Measurements from ENCODE around the gene GRIN2C. TPM values are rescaled to one million over a fixed set of nuclear protein-coding genes. Genes with fewer than 3 reads are reported as not detected.
"Not testable (repeated sequence)": the region's sequence is repeated elsewhere in the genome, so short reads cannot be mapped to it uniquely, and the experiment has no call there.

GRIN2C gene
- not detected for total RNA-seq

GRCh38 chr17:74859459-74860228 lies at the start of gene GRIN2C:
TSS of gene GRIN2C (minus strand) at chr17:74859885. CDS start at chr17:74855092, 4,793 bp downstream.
- POLR2A ChIA-PET, result interaction anchor here (0.7 to 1.6 kb wide), 6 partner anchors 9 to 18 kb away, joined by 3 to 5 read pairs (median 3); partner anchors contain the start of gene FDXR
- intact Hi-C loops (cut with micrococcal nuclease), result loop anchor here (5.0 kb wide), 1 partner anchor 117 kb away; no protein-coding TSS in a partner anchor

GRCh38 chr17:74909097-74909496 lies 49.4 kb upstream of the GRIN2C start:
- POLR2A ChIA-PET; ATAC-seq; H3K4me1 Mint-ChIP-seq (ENCODE audit: low read depth); intact Hi-C loops (cut with micrococcal nuclease); H3K27me3 Mint-ChIP-seq; H3K36me3 Mint-ChIP-seq (ENCODE audit: low read depth); H3K27ac Mint-ChIP-seq; H3K9me3 Mint-ChIP-seq; H3K4me3 Mint-ChIP-seq; DNase-seq: not testable (repeated sequence)
- CTCF ChIA-PET, result interaction anchor here (1.6 kb wide), 1 partner anchor 10 kb away, joined by 3 read pairs; no protein-coding TSS in a partner anchor

More at GRCh38 chr17:74859459-74860228, at the start of gene GRIN2C:
- CTCF ChIA-PET, result interaction anchor here (0.8 to 14.6 kb wide), 7 partner anchors 16 to 202 kb away, joined by 3 to 247 read pairs (median 69); partner anchors contain the start of gene FDXR
- Mint-ChIP-seq H3K9me3 (no peaks in the 10 kb centered on the region), H3K27me3 (peaks cover 50% of the 10 kb centered on the region), H3K36me3 (ENCODE audit: low read depth) (no peaks in the 10 kb centered on the region), H3K27ac (no peak within 1 kb of the TSS), H3K4me1 (ENCODE audit: low read depth) (peaks cover 16% of the 10 kb centered on the region), H3K4me3 (peak within 1 kb of the TSS; percentile 22)
- ATAC-seq (no peak), DNase-seq (no peak)
- TF ChIP-seq, protein P1, sequence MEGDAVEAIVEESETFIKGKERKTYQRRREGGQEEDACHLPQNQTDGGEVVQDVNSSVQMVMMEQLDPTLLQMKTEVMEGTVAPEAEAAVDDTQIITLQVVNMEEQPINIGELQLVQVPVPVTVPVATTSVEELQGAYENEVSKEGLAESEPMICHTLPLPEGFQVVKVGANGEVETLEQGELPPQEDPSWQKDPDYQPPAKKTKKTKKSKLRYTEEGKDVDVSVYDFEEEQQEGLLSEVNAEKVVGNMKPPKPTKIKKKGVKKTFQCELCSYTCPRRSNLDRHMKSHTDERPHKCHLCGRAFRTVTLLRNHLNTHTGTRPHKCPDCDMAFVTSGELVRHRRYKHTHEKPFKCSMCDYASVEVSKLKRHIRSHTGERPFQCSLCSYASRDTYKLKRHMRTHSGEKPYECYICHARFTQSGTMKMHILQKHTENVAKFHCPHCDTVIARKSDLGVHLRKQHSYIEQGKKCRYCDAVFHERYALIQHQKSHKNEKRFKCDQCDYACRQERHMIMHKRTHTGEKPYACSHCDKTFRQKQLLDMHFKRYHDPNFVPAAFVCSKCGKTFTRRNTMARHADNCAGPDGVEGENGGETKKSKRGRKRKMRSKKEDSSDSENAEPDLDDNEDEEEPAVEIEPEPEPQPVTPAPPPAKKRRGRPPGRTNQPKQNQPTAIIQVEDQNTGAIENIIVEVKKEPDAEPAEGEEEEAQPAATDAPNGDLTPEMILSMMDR (IDR thresholded peaks at IDR 0.05), result peak; percentile 57

DNA sequence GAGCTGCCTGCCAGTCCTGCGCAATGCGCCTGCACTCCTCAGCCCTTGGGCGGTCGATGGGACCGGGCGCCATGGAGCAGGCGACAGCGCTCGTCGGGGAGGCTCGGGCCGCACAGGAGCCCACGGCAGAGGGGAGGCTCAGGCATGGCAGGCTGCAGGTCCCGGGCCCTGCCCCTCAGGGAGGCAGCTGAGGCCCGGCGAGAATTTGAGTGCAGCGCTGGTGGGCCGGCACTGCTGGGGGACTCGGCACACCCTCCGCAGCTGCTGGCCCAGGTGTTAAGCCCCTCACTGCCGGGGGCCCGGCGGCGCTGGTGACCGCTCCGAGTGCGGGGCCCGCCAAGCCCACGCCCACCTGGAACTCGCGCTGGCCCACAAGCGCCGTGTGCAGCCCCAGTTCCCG lies 47.3 kb upstream of the GRIN2C start:
- POLR2A ChIA-PET, result no interaction called here
- no peaks in the 10 kb centered on the region for H3K9me3 Mint-ChIP-seq
- no peak overlapping the region for H3K27ac Mint-ChIP-seq
- ATAC-seq (no peak), DNase-seq (no peak)
- no peaks in the 10 kb centered on the region for H3K36me3 Mint-ChIP-seq (ENCODE audit: low read depth)
- H3K4me3 Mint-ChIP-seq, result no peak overlapping the region
- H3K4me1 Mint-ChIP-seq (ENCODE audit: low read depth), result no peaks in the 10 kb centered on the region
- intact Hi-C loops (cut with micrococcal nuclease), result no loop called here
- TF ChIP-seq, protein P1 (IDR thresholded peaks at IDR 0.05), result no peak
- H3K27me3 Mint-ChIP-seq, result peaks cover 11% of the 10 kb centered on the region
- CTCF ChIA-PET, result interaction anchor here (1.3 to 1.4 kb wide), 2 partner anchors 17 to 51 kb away, joined by 4 to 5 read pairs; partner anchors contain the start of gene OTOP2

DNA sequence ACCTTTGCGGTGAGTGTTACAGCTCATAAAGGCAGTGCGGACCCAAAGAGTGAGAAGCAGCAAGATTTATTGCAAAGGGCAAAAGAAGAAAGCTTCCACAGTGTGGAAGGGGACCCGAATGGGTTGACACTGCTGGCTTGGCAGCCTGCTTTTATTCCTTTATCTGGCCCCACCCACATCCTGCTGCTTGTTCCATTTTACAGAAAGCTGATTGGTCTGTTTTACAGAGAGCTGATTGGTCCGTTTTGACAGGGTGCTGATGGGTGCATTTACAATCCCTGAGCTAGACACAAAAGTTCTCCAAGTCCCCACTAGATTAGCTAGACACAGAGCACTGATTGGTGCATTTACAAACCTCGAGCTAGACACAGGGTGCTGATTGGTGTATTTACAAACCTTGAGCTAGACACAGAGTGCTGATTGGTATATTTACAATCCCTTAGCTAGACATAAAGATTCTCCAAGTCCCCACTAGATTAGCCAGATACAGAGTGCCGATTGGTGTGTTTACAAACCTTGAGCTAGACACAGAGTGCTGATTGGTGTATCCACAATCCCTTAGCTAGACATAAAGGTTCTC lies 46.6 kb upstream of the GRIN2C start:
- H3K4me1 Mint-ChIP-seq (ENCODE audit: low read depth); H3K36me3 Mint-ChIP-seq (ENCODE audit: low read depth); ATAC-seq; H3K9me3 Mint-ChIP-seq; H3K27ac Mint-ChIP-seq; H3K4me3 Mint-ChIP-seq; intact Hi-C loops (cut with micrococcal nuclease); POLR2A ChIA-PET: not testable (repeated sequence)
- H3K27me3 Mint-ChIP-seq, result peaks cover 15% of the 10 kb centered on the region
- CTCF ChIA-PET, result interaction anchor here (1.3 to 1.4 kb wide), 2 partner anchors 18 to 52 kb away, joined by 4 to 5 read pairs; partner anchors contain the start of gene OTOP2
- peak; percentile 10 for DNase-seq

DNA sequence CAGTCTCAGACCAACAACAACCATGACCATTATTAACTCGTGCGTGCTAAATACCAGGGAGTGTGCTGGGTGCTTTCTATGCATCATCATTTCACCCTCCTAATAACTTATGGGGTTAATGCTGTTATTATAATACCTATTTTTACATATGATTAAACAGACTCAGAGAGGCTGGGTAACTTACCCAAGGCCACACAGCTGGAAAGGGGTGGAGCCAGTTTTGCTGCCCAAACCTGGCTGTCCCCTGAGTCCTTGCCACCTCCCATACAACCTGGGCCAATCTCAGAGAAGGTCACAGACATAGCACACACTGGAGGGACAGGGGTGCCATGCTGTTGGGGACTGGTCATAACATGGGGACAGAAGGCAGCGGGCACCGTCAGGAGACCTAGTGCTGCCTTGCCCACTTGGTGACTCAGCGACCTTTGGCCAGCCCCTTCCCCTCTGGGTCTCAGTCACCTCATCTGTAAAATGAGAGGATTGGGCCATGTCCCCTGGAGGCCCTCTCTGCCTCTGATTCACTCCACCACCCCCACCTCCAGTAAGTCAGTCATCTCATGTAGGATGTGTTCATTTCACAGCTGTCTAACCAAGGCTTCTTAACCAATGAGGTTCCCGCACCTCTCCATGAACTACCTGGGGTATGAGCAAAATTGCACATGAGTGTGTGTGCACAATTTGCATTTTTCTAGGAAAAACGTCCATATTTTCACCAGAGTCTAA lies 45.2 kb upstream of the GRIN2C start:
- POLR2A ChIA-PET, result no interaction called here
- H3K9me3 Mint-ChIP-seq, result no peaks in the 10 kb centered on the region
- H3K36me3 Mint-ChIP-seq (ENCODE audit: low read depth), result no peaks in the 10 kb centered on the region
- DNase-seq (peak; percentile 7), ATAC-seq (peak; percentile 58)
- H3K4me1 Mint-ChIP-seq (ENCODE audit: low read depth), result no peaks in the 10 kb centered on the region
- H3K27ac Mint-ChIP-seq, result no peak overlapping the region
- intact Hi-C loops (cut with micrococcal nuclease), result no loop called here
- no peak overlapping the region for H3K4me3 Mint-ChIP-seq
- CTCF ChIA-PET, result no interaction called here
- H3K27me3 Mint-ChIP-seq, result peaks cover 15% of the 10 kb centered on the region
- TF ChIP-seq, protein P1 (IDR thresholded peaks at IDR 0.05), result no peak

Measured in activated CD8-positive, alpha-beta T cell treated with anti-CD3 and anti-CD28 coated beads for 36 hours (primary cell).